HG03175 (cell line): Measurements from ENCODE around the gene DNHD1.

Experiments
- ATAC-seq: cut with Tn5 transposase; IDR thresholded peaks from one replicate; pipeline ENCODE4 v1.9.1; 2021; ENCODE audit warnings: mild to moderate bottlenecking, moderate library complexity; ENCODE audit not compliant: unreplicated experiment

The DNHD1 gene

DNA sequence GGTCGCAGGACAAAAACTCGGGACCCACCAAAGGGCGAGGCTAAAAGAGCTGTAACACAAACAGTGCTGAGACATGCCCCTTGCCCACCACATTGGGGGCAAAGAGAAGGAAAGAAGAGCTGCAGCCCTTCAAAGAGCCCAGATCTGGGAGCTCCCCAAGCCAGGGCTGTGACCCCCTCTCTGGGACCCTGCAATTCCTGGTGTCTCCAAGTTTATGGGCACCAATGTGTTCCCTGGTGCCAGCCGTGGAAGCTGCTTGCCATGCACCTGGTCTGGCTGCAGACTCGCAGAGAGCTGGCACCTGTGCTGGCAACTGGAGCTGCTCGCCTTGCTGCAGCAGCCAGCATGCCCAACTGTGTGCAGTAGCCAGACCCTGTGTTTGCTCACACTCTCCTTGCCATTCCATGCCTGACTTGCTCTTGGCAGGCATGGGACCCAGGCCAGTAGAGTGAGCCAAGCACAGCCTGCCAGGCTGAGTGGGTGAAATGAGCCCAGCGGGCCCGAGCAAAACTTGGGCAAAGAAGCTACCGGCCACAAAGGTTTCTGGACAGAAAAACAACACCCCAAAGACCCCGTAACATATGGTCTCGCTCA, 90.4 kb downstream of the DNHD1 start:
- ATAC-seq = no peak

DNA sequence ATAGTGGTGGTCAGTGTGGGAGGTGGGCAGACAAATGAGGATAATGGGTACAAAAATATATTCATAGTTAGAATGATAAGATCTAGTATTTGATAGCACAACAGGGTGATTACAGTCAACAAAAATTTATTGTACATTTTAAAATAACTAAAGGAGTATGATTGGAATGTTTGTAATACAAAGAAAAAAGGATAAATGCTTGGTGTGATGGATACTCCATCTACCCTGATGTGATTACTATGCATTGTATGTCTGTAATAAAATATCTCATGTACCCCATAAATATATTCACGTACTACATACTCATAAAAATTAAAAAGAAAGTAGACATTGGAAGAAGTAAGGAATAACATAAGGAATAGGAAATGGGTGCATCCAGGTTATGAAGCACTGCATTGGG, 90.9 kb downstream of the DNHD1 start:
- no peak for ATAC-seq

DNA sequence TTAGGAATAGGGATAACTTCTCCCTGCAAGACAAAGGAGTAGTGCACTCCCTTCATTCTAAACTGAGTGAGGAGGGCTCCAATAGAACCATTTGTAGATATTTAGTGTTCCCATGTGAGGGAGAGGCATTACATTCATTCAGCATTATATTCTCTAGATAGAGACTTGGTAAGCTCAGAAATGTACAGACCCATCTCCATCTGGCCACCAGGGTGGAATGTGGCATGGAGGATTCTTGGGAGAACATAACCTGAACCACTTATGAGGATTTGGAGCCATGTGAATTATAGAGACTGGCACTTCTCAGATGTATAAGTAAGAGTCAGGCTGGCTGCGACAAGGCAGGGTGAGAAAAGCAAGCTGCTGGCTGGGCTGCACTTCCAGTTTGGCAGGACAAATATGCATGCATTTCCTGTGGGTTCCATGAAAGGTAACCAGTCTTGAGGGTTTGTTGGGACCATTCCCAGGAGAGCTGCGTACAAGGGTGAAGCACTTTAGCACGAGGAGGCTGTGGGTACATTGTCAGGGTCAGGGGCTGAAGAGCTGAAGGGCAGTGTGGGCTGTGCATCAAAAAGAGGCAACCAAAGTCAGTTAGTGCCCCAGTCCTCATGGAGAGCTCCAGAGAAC, 97.2 kb downstream of the DNHD1 start:
- ATAC-seq = no peak

DNA sequence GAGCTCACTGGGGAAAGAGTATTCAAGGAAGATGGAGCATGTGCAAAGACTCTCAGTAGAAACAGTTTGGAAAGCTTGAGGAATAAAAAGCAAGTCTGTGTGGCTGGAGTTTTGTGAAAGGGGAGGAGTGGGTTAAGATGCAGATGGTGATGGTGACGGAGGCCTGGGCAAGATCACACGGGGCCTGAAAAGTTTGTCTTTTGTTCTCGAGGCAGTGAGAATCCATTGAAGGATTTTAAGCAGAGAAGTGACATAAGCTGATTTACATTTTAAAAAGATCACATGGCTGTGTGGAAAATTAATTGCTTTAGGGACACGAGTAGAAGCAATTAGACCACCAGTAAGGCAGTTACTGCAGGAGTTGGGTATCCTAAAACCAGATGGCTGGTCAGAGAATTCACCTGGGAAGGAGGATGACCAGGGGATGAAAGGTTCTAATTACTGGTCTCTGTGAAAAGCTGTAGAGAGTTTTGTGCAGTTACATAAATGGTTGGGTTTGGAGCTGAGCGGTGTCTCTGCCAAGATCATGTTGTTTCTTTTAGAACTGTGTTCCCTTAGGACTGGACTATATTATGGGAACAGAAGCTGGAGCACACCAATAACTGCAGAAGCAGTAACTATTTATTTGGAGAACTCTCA, 99.3 kb downstream of the DNHD1 start:
- ATAC-seq = no peak

DNA sequence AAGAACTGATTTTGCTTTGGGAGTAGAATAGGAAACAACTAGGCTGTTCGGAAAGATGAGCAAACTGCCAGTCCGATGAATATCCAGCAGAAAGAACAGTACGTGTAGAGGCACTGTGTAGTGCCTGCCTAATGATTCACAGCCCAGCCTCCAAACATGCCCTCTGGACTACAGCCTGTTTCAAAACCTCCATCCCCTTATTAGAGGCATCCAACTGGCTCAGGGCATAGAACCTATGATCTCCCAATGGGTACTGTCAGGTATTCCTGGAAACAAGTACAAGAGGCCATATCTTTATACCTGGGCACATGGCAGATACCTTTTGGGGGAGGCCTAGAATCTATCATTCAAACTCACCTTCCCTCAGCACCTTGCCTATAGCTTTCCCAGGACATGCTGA, 101.5 kb downstream of the DNHD1 start:
- ATAC-seq = no peak

DNA sequence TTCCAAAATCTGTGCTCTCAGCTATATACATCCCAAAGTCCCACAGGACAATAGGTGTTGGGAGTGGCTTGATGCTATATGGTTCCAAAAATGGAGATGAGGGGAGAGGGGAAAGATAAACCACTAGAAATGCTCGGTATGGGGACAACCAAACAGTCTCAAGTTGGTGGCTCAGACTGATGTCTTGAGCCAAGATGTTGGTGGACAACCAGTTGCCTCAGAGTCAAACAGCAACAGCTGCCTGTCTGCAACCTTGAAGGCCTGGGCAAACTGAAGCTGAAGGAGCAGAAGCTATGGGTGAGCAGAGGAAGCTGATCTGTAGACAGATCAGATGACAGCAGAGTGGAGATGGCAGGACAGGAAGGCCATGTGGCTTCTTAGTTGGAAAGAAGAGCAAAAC, 102.4 kb downstream of the DNHD1 start:
- ATAC-seq = no peak

DNA sequence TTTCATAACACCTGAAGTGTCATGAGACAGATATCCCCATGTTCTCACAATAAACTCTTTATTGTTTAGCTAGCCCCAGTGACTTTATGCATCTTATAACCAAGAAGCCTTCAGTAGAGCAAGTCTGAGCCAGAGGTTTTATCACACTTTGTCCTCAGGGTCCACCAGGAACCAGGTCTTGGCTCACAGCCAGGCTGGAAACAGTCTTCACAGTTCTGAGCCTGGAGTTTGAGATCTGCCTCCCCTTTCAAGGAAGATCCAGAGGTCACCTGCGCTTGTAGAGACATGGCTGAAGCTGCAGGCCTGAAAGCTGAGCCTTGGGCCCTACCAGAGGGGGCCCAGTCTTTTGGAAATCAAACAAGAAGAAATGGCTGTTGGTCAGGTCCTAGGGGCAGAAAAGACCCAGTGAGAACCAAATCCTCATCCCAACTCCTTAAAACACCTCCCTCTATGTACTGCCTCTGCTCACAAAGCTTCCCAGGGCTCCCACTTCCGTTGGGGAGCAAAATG, 102.9 kb downstream of the DNHD1 start:
- ATAC-seq = no peak

DNA sequence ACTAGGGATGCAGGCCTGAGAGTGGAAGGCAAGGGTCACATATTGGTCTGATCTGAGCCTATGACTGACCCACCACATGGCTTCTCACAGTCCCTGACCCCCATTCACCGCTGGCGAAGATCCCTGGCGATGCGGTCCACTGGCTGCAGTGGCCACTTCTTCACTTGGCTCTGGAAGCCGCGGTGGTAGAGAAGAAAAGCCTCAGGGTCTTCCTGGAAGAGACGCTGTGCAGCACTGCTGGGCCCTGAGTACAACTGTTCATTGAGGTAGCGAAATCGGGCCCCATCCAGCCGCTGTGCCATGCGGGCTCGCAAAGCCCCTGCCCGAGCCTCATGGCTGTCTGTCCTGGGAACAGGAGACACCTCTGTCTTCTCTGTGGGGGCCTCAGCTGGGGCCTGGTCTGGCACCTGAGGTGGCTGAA, 104.0 kb downstream of the DNHD1 start:
- no peak for ATAC-seq

DNA sequence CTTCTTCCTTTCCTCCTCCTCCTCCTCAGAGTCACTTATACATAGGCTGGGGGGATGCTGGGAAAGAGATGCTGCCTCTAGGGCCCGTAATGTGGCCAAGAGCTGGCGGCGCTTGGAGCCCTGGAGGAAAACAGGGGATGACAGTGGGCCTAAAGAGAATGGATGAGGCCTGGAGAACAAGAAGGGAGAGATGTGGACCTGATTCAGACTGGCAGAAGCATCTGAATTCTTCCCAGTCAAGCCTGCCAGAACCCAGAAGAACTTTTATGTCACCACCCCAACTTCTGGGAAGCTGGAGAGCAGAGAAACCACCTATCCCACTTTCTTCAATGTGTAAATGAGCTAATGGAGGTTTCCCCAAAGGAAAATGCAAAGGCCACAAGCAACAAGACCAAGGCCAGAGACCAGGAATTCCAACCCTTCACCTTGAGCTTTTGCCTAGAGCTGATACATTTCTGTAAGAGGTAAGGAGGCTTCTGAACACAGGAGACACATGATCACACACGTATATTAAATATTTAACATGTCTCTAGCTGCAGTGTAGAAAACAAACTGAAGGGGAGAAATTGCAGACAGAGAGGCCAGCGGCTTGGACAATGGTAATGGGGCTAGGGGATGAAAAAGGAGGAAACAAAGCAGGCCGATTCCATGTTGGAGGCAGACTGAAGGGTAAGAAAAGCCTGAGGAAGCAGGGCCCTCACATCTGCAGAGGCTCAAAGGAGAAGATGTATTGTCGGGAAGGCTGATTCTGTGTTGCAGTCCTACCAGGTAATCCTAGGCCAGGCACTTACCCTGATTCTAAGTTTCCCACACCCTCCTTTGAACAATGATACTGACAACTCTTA, 105.2 kb downstream of the DNHD1 start:
- ATAC-seq = no peak

DNA sequence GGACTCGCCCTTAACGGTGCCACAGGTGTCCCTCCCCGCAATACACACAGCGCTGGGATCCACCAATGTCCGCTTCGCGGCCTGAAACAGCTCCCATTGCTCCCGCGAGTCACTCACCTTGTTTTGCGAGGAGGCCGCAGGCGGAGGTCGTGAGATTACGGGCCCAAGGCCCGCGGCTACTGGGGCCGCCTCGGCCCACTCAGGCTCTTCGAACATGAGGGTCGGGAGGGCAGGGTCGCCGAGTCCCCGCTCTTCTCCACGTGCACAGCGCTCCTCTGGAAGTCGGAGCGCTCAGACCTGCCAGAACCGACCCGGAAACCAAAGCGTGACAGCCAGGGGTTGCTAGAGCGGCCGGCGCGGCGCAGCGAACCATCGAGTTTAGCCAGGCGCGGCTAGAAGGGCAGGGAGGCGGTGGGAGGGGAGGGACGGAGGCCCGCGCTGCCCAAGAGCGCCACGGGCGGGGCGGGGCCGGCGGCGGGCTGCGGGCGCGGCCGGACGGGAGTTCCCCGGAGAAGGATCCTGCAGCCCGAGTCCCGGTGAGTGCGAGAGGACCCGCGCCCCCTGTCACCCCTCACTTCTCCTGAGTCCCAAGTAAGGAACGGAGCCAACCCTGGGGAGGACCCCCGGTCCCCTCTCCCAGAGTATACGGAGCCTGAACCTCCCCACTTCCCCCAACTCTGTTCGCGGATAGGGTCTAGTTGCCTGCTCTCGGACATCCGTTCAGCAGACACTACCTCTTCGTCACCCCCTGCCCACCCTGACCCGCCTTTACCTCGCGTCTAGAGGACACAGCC, 106.4 kb downstream of the DNHD1 start, which contains the start of the genes ILK and RRP8:
Gene ILK (plus strand): TSS at position 488 of the 794 bp plus-strand sequence. CDS start 498 bp downstream, outside the sequence.
Gene RRP8 (minus strand): TSS at position 330 of the 794 bp plus-strand sequence. CDS start 114 bp downstream, at position 216.
- peak; percentile 74 for ATAC-seq

DNA sequence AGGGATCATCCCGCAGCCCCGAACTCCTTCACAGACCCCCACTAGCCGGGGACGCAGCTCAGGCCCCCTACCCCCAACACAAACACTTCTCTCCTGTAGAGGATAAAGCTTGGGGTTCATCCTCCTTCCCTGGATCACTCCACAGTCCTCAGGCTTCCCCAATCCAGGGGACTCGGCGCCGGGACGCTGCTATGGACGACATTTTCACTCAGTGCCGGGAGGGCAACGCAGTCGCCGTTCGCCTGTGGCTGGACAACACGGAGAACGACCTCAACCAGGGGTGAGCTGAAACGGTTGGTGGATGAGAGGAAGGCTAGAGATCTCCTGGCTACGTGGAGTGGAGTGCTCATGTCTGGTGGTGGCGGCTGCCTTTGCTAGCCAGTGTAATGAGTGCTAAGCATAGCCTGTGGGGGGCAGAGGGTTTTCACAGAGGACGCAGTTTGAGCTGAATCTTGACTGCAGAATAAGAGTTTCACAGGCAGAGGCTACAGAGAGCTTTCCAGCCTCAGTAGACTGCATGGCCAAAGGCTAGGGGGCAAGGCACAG, 107.1 kb downstream of the DNHD1 start:
- ATAC-seq = peak; percentile 42

DNA sequence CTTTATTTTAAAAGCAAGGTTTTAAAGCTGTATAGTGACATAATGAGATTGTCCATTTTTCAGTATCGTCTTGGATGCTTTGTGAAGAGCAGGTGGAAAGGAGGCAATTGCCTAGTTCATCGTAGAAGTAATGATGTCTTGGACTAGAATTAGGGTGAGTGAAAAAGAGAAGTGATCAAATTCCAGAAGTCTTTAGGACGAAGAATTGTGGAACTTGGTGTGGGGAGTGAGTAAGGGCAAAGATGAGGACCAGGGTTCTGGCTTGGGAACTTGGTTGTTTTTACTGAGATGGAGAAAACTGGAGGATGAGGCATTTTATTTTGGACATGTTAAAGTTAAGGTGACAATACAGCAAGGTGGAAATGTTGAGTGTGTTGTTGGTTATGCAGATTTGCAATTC, 107.7 kb downstream of the DNHD1 start:
- ATAC-seq = no peak

DNA sequence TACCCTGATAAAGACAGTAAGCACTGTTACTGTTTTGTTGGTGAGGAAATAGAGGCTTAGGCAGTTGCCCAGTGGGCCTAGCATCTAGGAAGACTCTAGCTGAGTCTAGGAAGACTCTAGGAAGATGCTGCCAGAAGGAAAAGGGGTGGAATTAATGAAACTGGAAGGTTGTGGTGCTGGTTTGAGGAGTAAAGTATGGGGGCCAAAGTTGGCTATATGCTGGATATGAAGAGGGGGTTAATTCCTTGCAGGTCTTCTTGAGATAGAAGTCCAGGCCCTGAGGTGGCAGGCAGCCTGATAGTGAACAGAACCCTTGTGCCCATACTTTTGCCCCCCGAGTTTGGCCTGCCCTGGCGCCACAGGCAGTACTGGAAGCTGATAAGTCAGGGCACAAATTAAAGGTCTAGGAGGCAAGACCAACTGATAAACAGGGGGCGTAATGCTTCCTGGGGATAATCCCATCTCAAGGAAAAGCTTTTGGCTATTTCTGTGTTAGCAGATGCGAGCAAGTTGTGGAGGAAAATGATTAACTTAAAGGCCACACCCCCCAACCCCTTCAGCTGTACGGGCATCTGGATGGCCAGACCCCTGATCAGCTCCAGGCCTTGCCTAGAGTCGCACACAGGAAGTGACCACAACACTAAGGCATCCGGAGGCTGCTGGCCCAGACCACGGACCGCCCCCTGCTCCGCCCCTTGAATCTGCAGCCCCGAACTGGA, 109.5 kb downstream of the DNHD1 start:
- peak; percentile 50 for ATAC-seq

DNA sequence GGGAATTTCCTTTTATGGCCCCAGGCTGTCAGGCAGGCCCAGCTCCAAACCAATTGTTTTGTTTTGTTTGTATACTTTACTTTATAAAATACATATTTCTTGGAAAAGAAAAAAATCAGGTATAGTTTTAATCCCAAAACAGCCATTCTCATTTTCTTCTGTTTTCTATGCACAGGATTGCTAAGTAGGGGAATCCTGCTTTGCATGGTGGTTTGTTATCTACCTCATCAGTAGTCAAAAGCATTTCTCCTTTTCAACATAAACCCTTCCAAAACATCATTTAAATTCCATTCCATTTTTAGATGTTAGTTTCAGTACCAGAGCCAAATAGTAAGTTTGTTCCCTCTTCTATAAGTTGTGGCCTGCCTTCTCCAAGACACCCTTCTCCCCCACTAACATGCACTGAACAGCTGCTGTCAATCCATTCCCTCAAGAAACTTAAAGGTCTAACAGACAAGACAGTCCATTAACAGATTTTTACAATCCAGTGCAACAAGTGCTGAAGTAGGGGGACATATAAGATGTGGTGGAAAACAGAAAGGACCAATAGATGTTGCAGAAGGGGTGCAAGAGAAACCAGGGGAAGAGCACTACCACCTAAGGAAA, 110.2 kb downstream of the DNHD1 start:
- ATAC-seq = no peak

DNA sequence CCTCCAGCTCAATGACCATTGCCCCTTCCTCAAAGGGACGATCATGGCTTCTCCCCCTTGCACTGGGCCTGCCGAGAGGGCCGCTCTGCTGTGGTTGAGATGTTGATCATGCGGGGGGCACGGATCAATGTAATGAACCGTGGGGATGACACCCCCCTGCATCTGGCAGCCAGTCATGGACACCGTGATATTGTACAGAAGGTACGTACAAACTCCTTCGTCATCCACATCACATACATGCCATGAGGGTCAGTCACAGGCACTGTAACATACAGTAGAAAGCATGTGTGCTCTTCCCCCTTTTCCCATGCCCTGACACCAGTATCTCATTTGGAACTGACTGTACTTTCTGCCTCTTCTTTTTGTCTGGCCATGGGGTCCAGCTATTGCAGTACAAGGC, 110.9 kb downstream of the DNHD1 start:
- no peak for ATAC-seq

DNA sequence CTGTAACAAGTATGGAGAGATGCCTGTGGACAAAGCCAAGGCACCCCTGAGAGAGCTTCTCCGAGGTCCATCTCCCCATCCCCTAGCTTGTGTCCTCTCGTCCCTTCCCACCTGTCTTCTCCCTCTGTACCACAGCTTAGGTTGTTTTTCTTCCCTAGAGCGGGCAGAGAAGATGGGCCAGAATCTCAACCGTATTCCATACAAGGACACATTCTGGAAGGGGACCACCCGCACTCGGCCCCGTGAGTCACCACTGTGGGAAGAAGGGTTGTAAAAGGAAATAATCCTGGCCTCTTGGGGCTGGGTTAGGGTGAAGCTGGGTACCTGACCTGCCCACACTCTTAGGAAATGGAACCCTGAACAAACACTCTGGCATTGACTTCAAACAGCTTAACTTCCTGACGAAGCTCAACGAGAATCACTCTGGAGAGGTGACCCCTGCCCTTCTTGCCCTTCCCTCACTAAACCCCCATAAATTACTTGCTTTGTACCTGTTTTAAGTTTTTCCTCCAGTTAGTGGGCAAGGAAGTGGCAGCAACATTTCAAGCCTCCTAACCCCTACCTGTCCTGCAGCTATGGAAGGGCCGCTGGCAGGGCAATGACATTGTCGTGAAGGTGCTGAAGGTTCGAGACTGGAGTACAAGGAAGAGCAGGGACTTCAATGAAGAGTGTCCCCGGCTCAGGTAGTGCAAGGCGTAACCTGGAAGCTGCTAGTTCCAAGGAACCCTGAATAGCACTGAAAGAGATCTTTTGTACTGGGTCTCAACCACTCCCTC, 111.8 kb downstream of the DNHD1 start:
- ATAC-seq = no peak

DNA sequence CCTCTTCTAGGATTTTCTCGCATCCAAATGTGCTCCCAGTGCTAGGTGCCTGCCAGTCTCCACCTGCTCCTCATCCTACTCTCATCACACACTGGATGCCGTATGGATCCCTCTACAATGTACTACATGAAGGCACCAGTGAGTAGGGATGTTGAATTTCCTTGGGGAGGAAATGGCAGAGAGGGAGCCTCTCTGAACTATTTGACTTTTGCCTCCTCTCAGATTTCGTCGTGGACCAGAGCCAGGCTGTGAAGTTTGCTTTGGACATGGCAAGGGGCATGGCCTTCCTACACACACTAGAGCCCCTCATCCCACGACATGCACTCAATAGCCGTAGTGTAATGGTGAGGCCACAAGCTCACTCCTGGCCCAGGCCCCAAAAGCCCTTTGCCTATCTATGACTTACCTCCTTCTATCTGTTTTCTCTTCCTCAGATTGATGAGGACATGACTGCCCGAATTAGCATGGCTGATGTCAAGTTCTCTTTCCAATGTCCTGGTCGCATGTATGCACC, 112.5 kb downstream of the DNHD1 start:
- no peak for ATAC-seq

DNA sequence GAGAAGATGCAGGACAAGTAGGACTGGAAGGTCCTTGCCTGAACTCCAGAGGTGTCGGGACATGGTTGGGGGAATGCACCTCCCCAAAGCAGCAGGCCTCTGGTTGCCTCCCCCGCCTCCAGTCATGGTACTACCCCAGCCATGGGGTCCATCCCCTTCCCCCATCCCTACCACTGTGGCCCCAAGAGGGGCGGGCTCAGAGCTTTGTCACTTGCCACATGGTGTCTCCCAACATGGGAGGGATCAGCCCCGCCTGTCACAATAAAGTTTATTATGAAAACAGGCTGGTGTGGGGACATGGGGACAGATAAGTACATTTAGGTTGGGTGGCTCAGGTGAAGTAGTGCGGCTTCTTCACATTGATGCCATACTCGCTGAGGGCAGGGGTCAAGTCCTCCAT, 113.5 kb downstream of the DNHD1 start:
- ATAC-seq = no peak
